Muscle layer of duodenum (tissue), 2 donors: ENCODE measurements around the gene RIMBP2.

ENCODE experiments used
- H3K27ac ChIP-seq: one replicate; pipeline ENCODE4 v1.7.0; 2013; ENCODE audit warnings: mild to moderate bottlenecking, low read length
- H3K27me3 ChIP-seq: one replicate; pipeline ENCODE4 v1.7.0; 2013; ENCODE audit warnings: low read depth, mild to moderate bottlenecking, control low read depth, low read length
- H3K36me3 ChIP-seq, 2 donors: one replicate each; pipeline ENCODE4 v1.7.0; 2013; ENCODE audit warnings: low read length in 2 of 2, control low read depth in 1 of 2, mild to moderate bottlenecking in 1 of 2; ENCODE audit not compliant: insufficient read depth in 2 of 2, control insufficient read depth in 1 of 2
- H3K4me1 ChIP-seq, 2 donors: one replicate each; pipeline ENCODE4 v1.7.0; 2013; ENCODE audit warnings: low read length in 2 of 2, mild to moderate bottlenecking in 2 of 2, control low read depth in 1 of 2, moderate library complexity in 1 of 2; ENCODE audit not compliant: insufficient read depth in 2 of 2, control insufficient read depth in 1 of 2
- H3K4me3 ChIP-seq, 2 donors: one replicate each; pipeline ENCODE4 v1.7.0; 2013; ENCODE audit warnings: low read length in 2 of 2, low read depth in 1 of 2, mild to moderate bottlenecking in 1 of 2
- H3K9me3 ChIP-seq, 2 donors: one replicate each; pipeline ENCODE4 v1.7.0; 2013; ENCODE audit warnings: low read length in 2 of 2, control low read depth in 1 of 2, mild to moderate bottlenecking in 1 of 2; ENCODE audit not compliant: control insufficient read depth in 1 of 2
- donor health status: healthy.

Gene RIMBP2

DNA sequence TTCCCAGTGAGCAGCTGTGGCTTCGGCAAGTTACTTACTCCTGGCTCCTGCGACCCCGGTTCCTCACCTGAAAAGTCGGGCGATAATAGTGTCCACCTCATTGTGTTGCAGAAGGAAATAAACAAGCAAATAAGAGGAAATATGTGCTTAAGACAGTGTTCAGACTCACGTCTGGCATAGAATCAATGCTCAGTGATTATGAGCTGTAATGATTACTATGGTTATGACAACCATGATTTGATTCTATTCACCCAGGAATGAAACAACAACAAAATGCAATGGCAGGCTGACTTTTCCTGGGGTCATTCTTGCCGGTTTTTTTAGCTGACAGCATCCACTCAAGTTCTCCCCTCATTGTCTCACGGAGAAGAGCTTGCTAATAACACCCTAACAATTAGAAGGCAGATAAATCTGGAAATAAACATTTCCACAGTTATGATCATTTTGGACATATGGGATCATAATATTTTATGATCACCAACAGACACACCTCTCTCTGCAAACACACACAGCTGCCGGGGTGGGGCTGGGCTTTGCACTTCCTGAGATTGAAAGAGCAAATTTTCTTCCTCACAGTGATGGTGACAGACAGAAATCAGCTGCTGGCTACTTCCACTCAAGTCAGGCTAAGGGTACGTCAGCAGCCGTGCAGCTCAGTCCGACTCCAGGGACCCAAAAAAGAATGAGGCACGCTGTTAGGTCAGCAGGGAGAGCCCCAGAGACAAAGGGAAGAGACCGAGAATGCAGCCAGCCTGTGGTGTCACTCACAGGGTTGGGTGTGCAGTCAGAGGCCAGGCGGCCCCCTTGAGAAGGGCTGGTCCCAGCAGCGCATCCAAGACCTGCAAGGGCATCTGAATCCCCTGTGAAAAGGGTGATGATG is 158.0 kb downstream of the RIMBP2 start:
- Histone ChIP-seq H3K27me3 (no peaks in the 10 kb centered on the region), H3K27ac (no peak overlapping the region), H3K4me3 (no peak overlapping the region), H3K9me3 (no peaks in the 10 kb centered on the region), H3K4me1 (no peaks in the 10 kb centered on the region), H3K36me3 (no peaks in the 10 kb centered on the region)

DNA sequence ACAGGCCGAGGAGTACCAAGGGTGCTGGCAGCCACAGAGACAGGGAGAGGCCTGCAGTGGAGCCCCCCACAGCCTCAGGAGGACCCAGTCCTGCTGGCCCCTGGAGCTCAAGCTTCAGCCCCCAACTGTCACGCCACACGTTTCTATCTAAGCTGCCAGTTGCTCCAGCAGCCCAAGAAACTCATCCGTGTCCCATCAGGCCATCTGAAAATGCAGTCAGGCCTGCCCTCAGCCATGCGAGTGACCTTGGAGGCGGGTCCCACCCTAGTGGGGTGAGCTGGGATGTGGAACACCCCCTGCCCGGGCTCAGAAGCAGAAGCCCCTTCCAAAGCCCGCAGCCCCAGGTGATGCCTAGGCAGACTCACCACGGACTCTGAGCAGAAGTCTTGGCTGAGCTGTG is 158.9 kb downstream of the RIMBP2 start:
- Histone ChIP-seq H3K27ac (no peak overlapping the region), H3K27me3 (no peaks in the 10 kb centered on the region), H3K4me3 (no peak overlapping the region), H3K36me3 (no peaks in the 10 kb centered on the region), H3K9me3 (no peaks in the 10 kb centered on the region), H3K4me1 (no peaks in the 10 kb centered on the region)

DNA sequence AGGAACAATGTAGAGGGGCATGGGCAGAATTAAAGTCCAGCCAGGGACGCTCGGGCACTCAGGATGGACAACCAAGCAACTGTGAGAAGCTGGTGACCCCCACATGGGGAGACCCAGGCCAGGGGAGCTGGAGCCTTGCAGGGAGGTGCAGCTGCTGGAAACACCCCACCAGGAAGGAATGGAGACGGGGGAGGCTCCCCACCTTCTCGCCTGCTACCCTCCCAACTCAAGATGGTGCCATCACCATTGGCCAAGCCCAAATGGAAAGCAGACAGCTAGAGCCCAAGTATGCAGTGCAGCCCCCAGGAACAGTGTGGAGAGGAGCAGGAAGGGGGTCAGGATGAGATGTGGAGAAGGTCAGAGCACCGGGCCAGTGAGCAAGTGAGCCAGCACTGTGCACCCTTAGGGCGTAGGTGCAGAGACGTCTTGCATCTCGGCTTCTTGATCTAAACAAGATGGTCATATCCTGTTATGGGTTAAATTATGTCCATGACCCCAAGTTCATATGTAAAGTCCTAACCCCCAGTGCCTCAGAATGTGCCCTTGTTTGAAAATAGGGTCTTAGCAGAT is 159.5 kb downstream of the RIMBP2 start:
- Histone ChIP-seq H3K4me3 (no peak overlapping the region), H3K27ac (no peak overlapping the region), H3K4me1 (no peaks in the 10 kb centered on the region), H3K36me3 (no peaks in the 10 kb centered on the region), H3K27me3 (no peaks in the 10 kb centered on the region), H3K9me3 (peaks cover 0 to 3% of the 10 kb centered on the region in 2 donors)

DNA sequence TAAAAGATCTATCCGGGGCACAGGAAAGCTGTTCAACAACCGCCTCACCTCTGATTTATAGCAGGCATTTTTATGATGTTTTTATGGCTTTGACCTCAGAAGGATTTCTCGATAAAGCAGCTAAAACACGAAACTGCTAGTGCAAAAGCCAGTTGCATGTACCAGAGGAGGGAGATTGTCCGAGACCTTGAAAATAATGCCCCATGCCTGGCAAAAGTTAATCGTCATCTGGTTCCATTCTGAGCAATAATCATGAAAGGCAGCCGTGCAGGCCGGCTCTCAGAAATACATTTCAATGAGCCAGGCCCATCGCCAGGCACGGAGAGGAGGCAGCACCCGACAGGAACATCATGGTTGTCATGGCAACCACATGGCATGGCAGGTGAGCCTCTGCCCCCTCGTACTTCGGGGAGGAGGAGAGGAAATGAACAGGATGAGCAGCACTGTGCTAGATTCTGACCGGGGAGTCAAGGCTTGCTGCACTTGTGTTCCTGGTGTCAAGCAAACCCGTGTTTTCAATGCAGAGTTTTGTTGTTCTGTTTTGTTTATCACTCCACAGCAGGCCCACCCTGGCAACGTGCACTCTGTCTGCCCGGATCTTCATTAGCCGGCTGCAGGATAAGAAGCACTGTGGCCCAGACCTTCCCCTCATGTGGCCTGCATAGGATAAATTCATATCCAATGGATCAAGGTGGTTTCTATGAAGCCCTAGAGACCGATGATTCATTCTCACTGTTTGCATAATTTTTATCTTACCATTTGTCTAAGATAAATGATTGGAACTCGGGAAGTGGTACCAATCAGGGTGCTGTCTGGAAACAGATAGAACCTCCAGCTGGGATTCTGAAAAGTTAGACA is 160.2 kb downstream of the RIMBP2 start:
- no peaks in the 10 kb centered on the region for H3K36me3 ChIP-seq
- H3K4me1 ChIP-seq: no peaks in the 10 kb centered on the region
- no peaks in the 10 kb centered on the region for H3K27me3 ChIP-seq
- H3K27ac ChIP-seq: no peak overlapping the region
- peaks cover 0 to 9% of the 10 kb centered on the region in 2 donors for H3K9me3 ChIP-seq
- H3K4me3 ChIP-seq: no peak overlapping the region

DNA sequence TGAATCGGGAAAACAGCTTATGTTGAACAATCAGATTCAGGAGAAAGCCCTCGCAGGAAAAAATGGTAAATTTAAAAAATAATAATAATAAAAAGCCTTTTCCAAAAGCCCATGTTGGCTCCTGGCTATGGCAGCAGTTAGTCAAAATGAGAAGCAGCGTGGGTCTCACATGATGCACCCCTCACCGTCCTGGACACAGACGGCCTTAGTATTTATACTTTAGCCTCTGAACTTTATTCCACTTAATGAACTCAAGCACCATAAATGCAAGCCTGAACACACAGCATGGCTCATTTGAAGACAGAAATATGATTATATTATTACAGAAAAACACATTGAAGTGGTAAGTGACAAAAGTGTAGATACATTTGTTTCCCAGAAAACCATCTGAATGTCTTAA is 160.9 kb downstream of the RIMBP2 start:
- no peaks in the 10 kb centered on the region for H3K36me3 ChIP-seq
- H3K9me3 ChIP-seq: peaks cover 0 to 11% of the 10 kb centered on the region in 2 donors
- H3K27ac ChIP-seq: no peak overlapping the region
- H3K4me1 ChIP-seq: no peaks in the 10 kb centered on the region
- no peak overlapping the region for H3K4me3 ChIP-seq
- no peaks in the 10 kb centered on the region for H3K27me3 ChIP-seq

DNA sequence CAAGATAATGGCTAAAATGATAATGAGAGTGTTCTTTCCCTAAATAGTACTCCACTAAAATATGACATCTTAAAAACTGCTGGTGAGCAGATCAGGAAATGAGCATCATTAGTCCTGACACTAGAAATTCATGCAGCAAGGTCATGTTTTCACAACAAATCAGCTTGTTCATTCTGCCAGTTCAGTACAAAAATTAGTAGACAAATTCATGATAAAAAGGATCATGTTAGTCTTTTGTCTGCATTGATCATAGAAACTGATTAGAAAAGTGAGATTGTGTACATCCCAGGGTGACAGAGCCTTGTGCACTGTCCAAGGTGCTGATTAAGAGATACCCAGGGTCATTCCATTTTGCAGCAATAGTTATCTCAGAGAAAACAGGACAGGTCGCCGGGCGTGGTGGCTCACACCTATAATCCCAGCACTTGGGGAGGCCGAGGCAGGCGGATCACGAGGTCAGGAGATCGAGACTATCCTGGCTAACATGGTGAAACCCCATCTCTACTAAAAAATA is 163.6 kb downstream of the RIMBP2 start:
- no peak overlapping the region for H3K4me3 ChIP-seq
- H3K27ac ChIP-seq: no peak overlapping the region
- H3K9me3 ChIP-seq: peaks cover 0 to 11% of the 10 kb centered on the region in 2 donors

DNA sequence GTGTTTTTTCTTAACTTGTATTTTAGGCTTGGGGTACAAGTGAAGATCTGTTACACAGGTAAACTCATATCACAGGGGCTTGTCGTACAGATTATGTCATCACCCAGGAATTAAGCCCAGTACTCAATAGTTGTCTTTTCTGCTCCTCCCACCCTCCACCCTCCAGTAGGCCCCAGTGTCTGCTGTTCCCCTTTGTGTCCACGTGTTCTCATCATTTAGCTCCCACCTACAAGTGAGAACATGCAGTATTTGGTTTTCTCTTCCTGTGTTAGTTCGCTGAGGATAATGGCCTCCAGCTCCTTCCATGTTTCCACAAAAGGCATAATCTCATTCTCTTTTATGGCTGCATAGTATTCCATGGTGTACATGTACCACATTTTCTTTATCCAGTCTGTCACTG is 166.7 kb downstream of the RIMBP2 start:
- Histone ChIP-seq H3K9me3 (peaks cover 0 to 11% of the 10 kb centered on the region in 2 donors), H3K27ac (no peak overlapping the region), H3K4me3 (no peak overlapping the region), H3K36me3 (no peaks in the 10 kb centered on the region), H3K27me3 (no peaks in the 10 kb centered on the region), H3K4me1 (no peaks in the 10 kb centered on the region)

More for the DNA sequence above, 163.6 kb downstream of the RIMBP2 start:
- Histone ChIP-seq H3K27me3 (no peaks in the 10 kb centered on the region), H3K4me1 (no peaks in the 10 kb centered on the region), H3K36me3 (no peaks in the 10 kb centered on the region)

DNA sequence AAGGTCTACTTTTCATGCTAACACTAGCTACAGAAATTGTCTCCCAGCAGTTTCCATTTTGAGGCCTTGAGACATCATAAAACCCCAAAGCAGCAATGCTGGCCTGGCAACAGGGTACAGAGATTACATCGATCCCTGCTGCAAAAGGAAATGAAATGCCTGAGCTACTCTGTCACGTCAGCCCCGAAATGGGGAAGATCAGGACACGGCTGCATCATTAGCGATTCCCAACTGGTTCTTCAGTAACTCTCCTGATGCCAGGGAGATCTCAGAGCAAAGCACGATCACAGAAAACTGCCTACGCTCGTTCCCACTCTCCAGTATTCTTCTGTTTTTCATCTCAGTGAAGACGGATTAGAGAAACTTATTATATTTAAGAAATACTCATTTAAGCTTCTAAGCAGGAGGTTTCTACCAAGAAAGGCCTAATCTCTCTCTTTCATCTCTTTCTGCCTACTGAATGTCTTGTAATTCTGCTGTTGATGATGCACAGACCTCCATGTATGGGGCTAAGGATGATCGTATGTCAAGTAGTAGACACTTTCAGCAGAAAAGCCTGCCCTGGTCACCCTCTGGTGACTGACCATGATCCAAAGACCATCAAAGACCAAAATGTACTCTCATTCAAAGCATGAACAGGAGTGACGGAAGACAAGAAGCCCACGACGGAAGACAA is 168.5 kb downstream of the RIMBP2 start:
- no peak overlapping the region for H3K4me3 ChIP-seq

DNA sequence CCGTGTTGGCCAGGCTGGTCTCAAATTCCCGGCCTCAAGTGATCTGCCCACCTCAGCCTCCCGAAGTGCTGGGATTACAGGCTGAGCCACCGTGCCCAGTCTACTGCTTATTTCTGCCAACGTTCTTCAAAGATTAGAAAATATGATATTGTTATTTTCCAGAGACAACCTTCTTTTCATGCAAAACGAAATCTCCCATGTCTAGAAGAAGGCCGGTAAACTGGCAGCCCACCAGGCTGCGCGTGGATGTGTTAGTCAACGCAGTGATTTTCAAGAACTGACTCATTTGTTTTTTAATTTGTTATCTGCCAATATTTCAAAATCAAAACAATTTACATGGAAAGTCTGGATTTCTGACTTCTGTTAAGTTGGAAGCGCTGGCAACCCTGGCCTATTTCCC is 169.6 kb downstream of the RIMBP2 start:
- H3K4me3 ChIP-seq: no peak overlapping the region
- peaks cover 0 to 15% of the 10 kb centered on the region in 2 donors for H3K9me3 ChIP-seq
- H3K4me1 ChIP-seq: no peaks in the 10 kb centered on the region
- no peaks in the 10 kb centered on the region for H3K36me3 ChIP-seq
- H3K27me3 ChIP-seq: no peaks in the 10 kb centered on the region
- H3K27ac ChIP-seq: no peak overlapping the region

More for the DNA sequence above, 168.5 kb downstream of the RIMBP2 start:
- peaks cover 0 to 11% of the 10 kb centered on the region in 2 donors for H3K9me3 ChIP-seq
- no peaks in the 10 kb centered on the region for H3K27me3 ChIP-seq
- no peak overlapping the region for H3K27ac ChIP-seq
- H3K36me3 ChIP-seq: no peaks in the 10 kb centered on the region
- H3K4me1 ChIP-seq: no peaks in the 10 kb centered on the region

DNA sequence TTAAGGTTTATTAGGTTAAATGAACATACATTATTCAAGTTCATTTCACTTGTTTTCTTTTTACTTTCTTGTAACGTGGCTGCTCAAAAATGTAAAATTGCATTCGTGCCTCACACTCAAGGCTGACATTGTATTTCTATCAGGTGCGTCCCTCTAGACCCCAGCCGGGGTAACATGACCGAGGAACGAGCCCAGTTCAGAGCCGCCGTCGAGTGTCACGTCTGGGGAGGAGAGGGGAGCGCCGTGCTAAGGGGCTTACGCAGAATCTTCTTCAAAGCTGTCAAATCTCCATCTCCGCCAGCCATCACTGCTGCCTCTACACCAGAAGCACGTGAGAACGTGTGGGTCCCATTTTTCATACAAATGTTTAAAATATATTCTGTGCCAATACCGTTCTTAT is 170.6 kb downstream of the RIMBP2 start:
- Histone ChIP-seq H3K9me3 (peaks cover 0 to 17% of the 10 kb centered on the region in 2 donors), H3K4me1 (no peaks in the 10 kb centered on the region), H3K27me3 (no peaks in the 10 kb centered on the region), H3K4me3 (no peak overlapping the region), H3K36me3 (no peaks in the 10 kb centered on the region), H3K27ac (no peak overlapping the region)
